B cell (primary cell): Measurements from ENCODE around the gene CCDC9B. TPM values are rescaled to one million over a fixed set of nuclear protein-coding genes. Genes with fewer than 3 reads are reported as not detected.

Experiments
- ATAC-seq: fragments of 200-7000 bp; cut with Tn5 transposase; one replicate; pipeline ENCODE4 v1.10.0; 2021; ENCODE audit warnings: low read depth, mild to moderate bottlenecking, moderate number of reproducible peaks, moderate library complexity
- CTCF ChIA-PET: fragments of 350-600 bp; sonication (Branson Sonifier 250); formaldehyde crosslinking; loops from one replicate; lab custom pipeline; 2021; ENCODE audit warnings: antibody characterized with exemption, inconsistent platforms; lab: Charles Lee
- POLR2A ChIA-PET: fragments of 350-600 bp; sonication (Branson Sonifier 250); formaldehyde crosslinking; loops from one replicate; lab custom pipeline; 2021; ENCODE audit warnings: antibody characterized with exemption; lab: Charles Lee
- DNase-seq: peaks from one replicate; pipeline ENCODE4 v3.0.0; 2013
- H2AFZ ChIP-seq: 2 replicates; pipeline ENCODE4 v1.6.1; 2012; ENCODE audit warnings: mild to moderate bottlenecking, low read depth, low read length; ENCODE audit not compliant: insufficient read depth, poor library complexity, severe bottlenecking
- H3K27ac ChIP-seq, 2 donors: 1 replicate in 1 of 2; 2 replicates in 1 of 2; pipeline ENCODE4 v1.5.1; 2012 to 2013; ENCODE audit warnings: low read length in 2 of 2, mild to moderate bottlenecking in 2 of 2, moderate library complexity in 1 of 2
- H3K27me3 ChIP-seq, 4 experiments: fragments of 200-600 bp in 1 of 4; sonication (generic) in 1 of 4; replicated peaks in 1 of 4; 1 replicate in 2 of 4; 2 replicates in 2 of 4; pipeline versions ENCODE4 v1.6.1 to v1.7.0; 2013 to 2016; ENCODE audit warnings: low read length in 3 of 4, mild to moderate bottlenecking in 2 of 4, mixed read lengths in 1 of 4, moderate library complexity in 1 of 4; ENCODE audit not compliant: insufficient read depth in 4 of 4, control insufficient read depth in 3 of 4; ENCODE audit errors: control extremely low read depth in 1 of 4
- H3K36me3 ChIP-seq, 2 experiments: replicated peaks in 1 of 2; 1 replicate in 1 of 2; 2 replicates in 1 of 2; pipeline versions ENCODE4 v1.6.1 to v1.7.1; 2013; ENCODE audit warnings: low read length in 1 of 2; ENCODE audit not compliant: insufficient read depth in 2 of 2, control insufficient read depth in 1 of 2; ENCODE audit errors: control extremely low read depth in 1 of 2, extremely low read depth in 1 of 2
- H3K4me1 ChIP-seq, 2 donors: fragments of 200-600 bp in 1 of 2; sonication (generic) in 1 of 2; 1 replicate in 1 of 2; 2 replicates in 1 of 2; pipeline versions ENCODE4 v1.5.1 to v1.6.1; 2013 to 2017; ENCODE audit warnings: low read length in 2 of 2; ENCODE audit not compliant: control insufficient read depth in 2 of 2, insufficient read depth in 2 of 2
- H3K4me2 ChIP-seq: replicated peaks from 2 replicates; pipeline ENCODE3; 2012; ENCODE audit warnings: mild to moderate bottlenecking, low read depth, low read length; ENCODE audit not compliant: poor library complexity, severe bottlenecking
- H3K4me3 ChIP-seq, 5 experiments: fragments of 200-600 bp in 1 of 5; sonication (generic) in 1 of 5; 1 replicate in 3 of 5; 2 replicates in 2 of 5; pipeline versions ENCODE4 v1.5.1 to v1.7.0; 2011 to 2016; ENCODE audit warnings: low read length in 4 of 5, mild to moderate bottlenecking in 4 of 5, low read depth in 2 of 5, control low read depth in 1 of 5, moderate library complexity in 1 of 5; ENCODE audit not compliant: insufficient read depth in 1 of 5; ENCODE audit errors: control extremely low read depth in 1 of 5, extremely low read depth in 1 of 5
- H3K79me2 ChIP-seq: fragments of 200-600 bp; sonication (generic); one replicate; pipeline ENCODE4 v1.6.0; 2016; ENCODE audit warnings: low read length; ENCODE audit not compliant: control insufficient read depth, insufficient read depth
- H3K9ac ChIP-seq: fragments of 200-600 bp; sonication (generic); 2 replicates; pipeline ENCODE4 v1.6.1; 2017; ENCODE audit warnings: mild to moderate bottlenecking, low read length, moderate library complexity
- H3K9me3 ChIP-seq, 3 donors: one replicate each; pipeline versions ENCODE4 v1.6.1 to v1.7.1; 2013; ENCODE audit warnings: low read length in 2 of 3; ENCODE audit not compliant: control insufficient read depth in 2 of 3, insufficient read depth in 1 of 3; ENCODE audit errors: control extremely low read depth in 1 of 3
- H4K20me1 ChIP-seq: 2 replicates; pipeline ENCODE4 v1.6.0; 2012; ENCODE audit warnings: mild to moderate bottlenecking, low read length; ENCODE audit not compliant: insufficient read depth, control insufficient read depth, poor library complexity, severe bottlenecking
- H3K27ac Mint-ChIP-seq: one replicate; pipeline ENCODE4 v1.8.0; 2021; ENCODE audit warnings: mixed read lengths
- H3K27me3 Mint-ChIP-seq: one replicate; pipeline ENCODE4 v1.8.0; 2021; ENCODE audit warnings: mixed read lengths
- H3K4me1 Mint-ChIP-seq: one replicate; pipeline ENCODE4 v1.8.0; 2021; ENCODE audit warnings: mixed read lengths
- H3K4me3 Mint-ChIP-seq: one replicate; pipeline ENCODE4 v1.8.0; 2021; ENCODE audit warnings: mixed read lengths
- H3K9me3 Mint-ChIP-seq: one replicate; pipeline ENCODE4 v1.8.0; 2022; ENCODE audit warnings: mixed read lengths; ENCODE audit not compliant: insufficient read depth
- CTCF ChIP-seq: fragments of 200-600 bp; IDR thresholded peaks from one replicate; pipeline ENCODE4 v1.8.0; 2022; ENCODE audit warnings: antibody characterized with exemption, mild to moderate bottlenecking
- EZH2 ChIP-seq: IDR thresholded peaks from 2 replicates; pipeline ENCODE4 v1.6.1; 2012; ENCODE audit warnings: borderline replicate concordance, low read depth, mild to moderate bottlenecking, moderate library complexity, low read length; ENCODE audit not compliant: insufficient read depth, poor library complexity, severe bottlenecking
- WGBS: methylation state at CpG from one replicate; pipeline ENCODE4 v1.1.5; 2013; ENCODE audit warnings: missing lambda C conversion rate; ENCODE audit not compliant: insufficient coverage; 5-methylcytosine and 5-hydroxymethylcytosine counted together
- intact Hi-C: fragments of 100-400 bp; cut with micrococcal nuclease; formaldehyde crosslinking; loops from one replicate; pipeline ENCODE4 v1.10.0; 2022
- polyA plus RNA-seq: library from polyadenylated mRNA; depleted of rRNA; stranded (reverse); fragments of >200 nt; gene quantifications from 2 replicates; pipeline ENCODE4 v1.2.3, GENCODE V29; 2012
- total RNA-seq, 2 donors: library from RNA; stranded (reverse); fragments of 120-200 nt in 1 of 2; gene quantifications; 1 replicate in 1 of 2; 2 replicates in 1 of 2; pipeline versions ENCODE4 v1.2.3 to v1.2.4, GENCODE V29; 2013 to 2022

CCDC9B gene
- total and polyA plus RNA-seq, 2 donors (not counting 1 experiment from before 2014, with no cell fraction given), result 1.6 to 2.4 TPM

- intact Hi-C loops, result no loop called here
- no peak for DNase-seq
- CTCF ChIA-PET, result interaction anchor here (0.9 to 15.0 kb wide), 15 partner anchors 12 to 539 kb away, joined by 3 to 382 read pairs (median 9); partner anchors contain the start of genes INAFM2, IVD and PLCB2
Observed at GRCh38 chr15:40343512-40343911, 2.8 kb upstream of the CCDC9B start.

More at GRCh38 chr15:40343512-40343911, 2.8 kb upstream of the CCDC9B start:
- H3K4me2 ChIP-seq, result no peak overlapping the region
- H3K4me3 Mint-ChIP-seq, result no peak overlapping the region
- no peaks in the 10 kb centered on the region for H4K20me1 ChIP-seq
- POLR2A ChIA-PET, result interaction anchor here (1.5 kb wide), 1 partner anchor 78 kb away, joined by 5 read pairs; no protein-coding TSS in a partner anchor
- no peaks in the 10 kb centered on the region for H3K27me3 Mint-ChIP-seq
- no peak overlapping the region for H3K4me3 ChIP-seq
- no peak overlapping the region for H3K27ac Mint-ChIP-seq
- H3K36me3 ChIP-seq, result no peaks in the 10 kb centered on the region
- no peaks in the 10 kb centered on the region for H3K9me3 Mint-ChIP-seq
- no peak overlapping the region for H3K27ac ChIP-seq
- H3K9ac ChIP-seq, result no peak overlapping the region
- H3K79me2 ChIP-seq, result no peaks in the 10 kb centered on the region
- no peak for ATAC-seq
- no peaks in the 10 kb centered on the region for H3K9me3 ChIP-seq
- 89% methylated on average over 8 of the region's 10 CpGs for WGBS
- H3K4me1 ChIP-seq, result no peaks in the 10 kb centered on the region
- TF ChIP-seq EZH2 (no peak), CTCF (no peak)
- no peaks in the 10 kb centered on the region for H3K4me1 Mint-ChIP-seq
- H3K27me3 ChIP-seq, result no peaks in the 10 kb centered on the region
- no peak overlapping the region for H2AFZ ChIP-seq
